Measurements from ENCODE around the gene IBA57.

IBA57 gene

GRCh38 chr1:228145463-228146416 is 19.9 kb upstream of the IBA57 start:
- no peak for DNase-seq

GRCh38 chr1:228146417-228147150 is 19.0 kb upstream of the IBA57 start:
- DNase-seq, result no peak

- no peak for DNase-seq
Observed at GRCh38 chr1:228147151-228147693, 18.4 kb upstream of the IBA57 start.

GRCh38 chr1:228147768-228148167 is 17.8 kb upstream of the IBA57 start:
- DNase-seq, result no peak

GRCh38 chr1:228148196-228148861 is 17.3 kb upstream of the IBA57 start:
- no peak for DNase-seq

GRCh38 chr1:228148935-228149405 is 16.6 kb upstream of the IBA57 start:
- DNase-seq, result no peak

GRCh38 chr1:228149406-228150119 is 16.0 kb upstream of the IBA57 start, which contains the start of gene GJC2:
Gene GJC2 (plus strand): TSS chr1:228149930. CDS start chr1:228157759, 7,829 bp downstream.
- no peak for DNase-seq

GRCh38 chr1:228150120-228150460 is 15.5 kb upstream of the IBA57 start:
- DNase-seq, result no peak

- no peak for DNase-seq
Observed at GRCh38 chr1:228150461-228151179, 15.0 kb upstream of the IBA57 start.

- DNase-seq, result no peak
Observed at GRCh38 chr1:228151180-228151925, 14.3 kb upstream of the IBA57 start.

- DNase-seq, result no peak
Observed at GRCh38 chr1:228152097-228152917, 13.3 kb upstream of the IBA57 start.

GRCh38 chr1:228152918-228153258 is 12.7 kb upstream of the IBA57 start:
- no peak for DNase-seq

GRCh38 chr1:228154021-228154669 is 11.5 kb upstream of the IBA57 start:
- no peak for DNase-seq

- no peak for DNase-seq
Observed at GRCh38 chr1:228154670-228155571, 10.7 kb upstream of the IBA57 start.

GRCh38 chr1:228155596-228156514 is 9.7 kb upstream of the IBA57 start:
- DNase-seq, result no peak

- no peak for DNase-seq
Observed at GRCh38 chr1:228156515-228156881, 9.1 kb upstream of the IBA57 start.
